Sigmoid colon (tissue), 7 donors: Measurements from ENCODE around the gene ETS1. TPM values are rescaled to one million over a fixed set of nuclear protein-coding genes. Genes with fewer than 3 reads are reported as not detected.

ENCODE experiments used
- DNase-seq: peaks from one replicate; pipeline ENCODE4 v3.0.0-alpha.2; 2019
- H3K27ac ChIP-seq, 4 donors: fragments of 200-600 bp; sonication (generic); one replicate each; pipeline ENCODE4 v1.5.1; 2016 to 2019; ENCODE audit warnings: mild to moderate bottlenecking in 1 of 4
- H3K27me3 ChIP-seq, 3 donors: fragments of 200-600 bp; sonication (generic); one replicate each; pipeline ENCODE4 v1.5.1; 2019; ENCODE audit warnings: mild to moderate bottlenecking in 1 of 3
- H3K36me3 ChIP-seq, 4 donors: fragments of 200-600 bp; sonication (generic); one replicate each; pipeline ENCODE4 v1.5.1; 2016 to 2019
- H3K4me1 ChIP-seq, 4 donors: fragments of 200-600 bp; sonication (generic); one replicate each; pipeline ENCODE4 v1.5.1; 2017 to 2019
- H3K4me3 ChIP-seq, 4 donors: fragments of 200-600 bp; sonication (generic); one replicate each; pipeline ENCODE4 v1.5.1; 2017 to 2019; ENCODE audit warnings: mild to moderate bottlenecking in 2 of 4, moderate library complexity in 1 of 4
- H3K9me3 ChIP-seq, 4 donors: fragments of 200-600 bp in 3 of 4; sonication (generic) in 3 of 4; one replicate each; pipeline versions ENCODE4 v1.5.1 to v1.6.1; 2013 to 2019
- EP300 ChIP-seq, 4 donors: sonication (generic); formaldehyde crosslinking; IDR thresholded peaks; one replicate each; pipeline ENCODE4 v1.6.1; 2017; ENCODE audit warnings: antibody characterized with exemption in 4 of 4
- POLR2A ChIP-seq, 2 donors: fragments of 450-650 bp; IDR thresholded peaks; one replicate each; pipeline ENCODE4 v1.6.1; 2016; ENCODE audit warnings: antibody characterized with exemption in 2 of 2, mild to moderate bottlenecking in 2 of 2, moderate library complexity in 2 of 2
- POLR2AphosphoS5 ChIP-seq, 4 donors: sonication (generic); formaldehyde crosslinking; IDR thresholded peaks; one replicate each; pipeline ENCODE4 v1.6.1; 2017; ENCODE audit warnings: antibody characterized with exemption in 4 of 4
- WGBS, 2 donors: extraction: QIAGEN DNeasy Blood & Tissue Kit; methylation state at CpG; one replicate each; pipeline ENCODE4 v1.1.7; 2013; 5-methylcytosine and 5-hydroxymethylcytosine counted together
- intact Hi-C: fragments of 100-400 bp; cut with DNase I; formaldehyde crosslinking; loops from one replicate; pipeline ENCODE4 v1.15.1; 2023
- polyA plus RNA-seq, 3 donors: library from polyadenylated mRNA; stranded (reverse); fragments of 200-250 nt; gene quantifications; one replicate each; pipeline ENCODE4 v1.2.3, GENCODE V29; 2013
- total RNA-seq, 4 donors: library from RNA; depleted of rRNA; stranded (reverse); fragments of >200 nt; gene quantifications; one replicate each; pipeline ENCODE4 v1.1.0, GENCODE V29; 2016
- TF ChIP-seq, protein P1 (sequence below), 4 experiments: fragments of 450-650 bp in 3 of 4; fragments of 200-600 bp in 1 of 4; IDR thresholded peaks; one replicate each; pipeline ENCODE4 v1.5.1; 2016 to 2019; ENCODE audit warnings: antibody characterized with exemption in 4 of 4, mild to moderate bottlenecking in 3 of 4, moderate library complexity in 2 of 4
- donor health status: healthy with polysubstance abuse.
- donor health status: Bipolar disorder and iron deficiency.
- donor health status: healthy.

The ETS1 gene
- total and polyA plus RNA-seq, 7 donors, result 12.5 to 122 (median 24.6) TPM

DNA sequence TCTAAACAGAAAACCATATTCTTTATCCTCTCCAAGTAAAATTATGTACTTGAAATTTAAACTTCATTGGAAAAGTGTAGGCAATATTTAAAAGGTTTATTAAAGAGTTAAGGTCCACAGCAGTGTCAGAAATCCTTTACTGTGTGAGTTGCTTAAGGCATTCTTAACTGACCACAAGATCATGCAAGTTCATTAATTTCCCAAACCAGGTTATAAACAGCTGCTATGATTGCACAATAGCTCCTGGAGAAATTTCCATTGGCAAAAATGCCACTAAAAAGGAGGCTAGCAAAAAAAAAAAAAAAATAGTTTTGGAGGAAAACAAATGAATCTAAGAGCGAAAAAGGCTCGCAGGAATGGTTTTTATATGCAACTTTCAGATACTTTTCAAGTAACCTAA lies 106.2 kb downstream of the ETS1 start:
- peak overlapping the region; percentile 25 to 68 (median 56) for H3K27ac ChIP-seq
- no peaks in the 10 kb centered on the region for H3K9me3 ChIP-seq
- peaks cover 0 to 47% (median 6%) of the 10 kb centered on the region in 4 donors for H3K4me1 ChIP-seq
- no peak for TF ChIP-seq POLR2A (IDR thresholded peaks at IDR 0.05)
- TF ChIP-seq, protein P1, sequence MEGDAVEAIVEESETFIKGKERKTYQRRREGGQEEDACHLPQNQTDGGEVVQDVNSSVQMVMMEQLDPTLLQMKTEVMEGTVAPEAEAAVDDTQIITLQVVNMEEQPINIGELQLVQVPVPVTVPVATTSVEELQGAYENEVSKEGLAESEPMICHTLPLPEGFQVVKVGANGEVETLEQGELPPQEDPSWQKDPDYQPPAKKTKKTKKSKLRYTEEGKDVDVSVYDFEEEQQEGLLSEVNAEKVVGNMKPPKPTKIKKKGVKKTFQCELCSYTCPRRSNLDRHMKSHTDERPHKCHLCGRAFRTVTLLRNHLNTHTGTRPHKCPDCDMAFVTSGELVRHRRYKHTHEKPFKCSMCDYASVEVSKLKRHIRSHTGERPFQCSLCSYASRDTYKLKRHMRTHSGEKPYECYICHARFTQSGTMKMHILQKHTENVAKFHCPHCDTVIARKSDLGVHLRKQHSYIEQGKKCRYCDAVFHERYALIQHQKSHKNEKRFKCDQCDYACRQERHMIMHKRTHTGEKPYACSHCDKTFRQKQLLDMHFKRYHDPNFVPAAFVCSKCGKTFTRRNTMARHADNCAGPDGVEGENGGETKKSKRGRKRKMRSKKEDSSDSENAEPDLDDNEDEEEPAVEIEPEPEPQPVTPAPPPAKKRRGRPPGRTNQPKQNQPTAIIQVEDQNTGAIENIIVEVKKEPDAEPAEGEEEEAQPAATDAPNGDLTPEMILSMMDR (IDR thresholded peaks at IDR 0.05), result no peak
- peak; percentile 58 to 73 (median 65) for TF ChIP-seq POLR2AphosphoS5 (IDR thresholded peaks at IDR 0.05)
- TF ChIP-seq EP300 (IDR thresholded peaks at IDR 0.05), result peak in 1 of 4 donors; percentile 40
- intact Hi-C loops, result no loop called here
- 80 to 84% methylated on average over 2 of the region's 2 CpGs for WGBS, 2 donors
- H3K27me3 ChIP-seq, result no peaks in the 10 kb centered on the region
- no peak for DNase-seq
- H3K36me3 ChIP-seq, result peaks cover 10 to 70% (median 26%) of the 10 kb centered on the region in 4 donors
- no peak overlapping the region for H3K4me3 ChIP-seq

DNA sequence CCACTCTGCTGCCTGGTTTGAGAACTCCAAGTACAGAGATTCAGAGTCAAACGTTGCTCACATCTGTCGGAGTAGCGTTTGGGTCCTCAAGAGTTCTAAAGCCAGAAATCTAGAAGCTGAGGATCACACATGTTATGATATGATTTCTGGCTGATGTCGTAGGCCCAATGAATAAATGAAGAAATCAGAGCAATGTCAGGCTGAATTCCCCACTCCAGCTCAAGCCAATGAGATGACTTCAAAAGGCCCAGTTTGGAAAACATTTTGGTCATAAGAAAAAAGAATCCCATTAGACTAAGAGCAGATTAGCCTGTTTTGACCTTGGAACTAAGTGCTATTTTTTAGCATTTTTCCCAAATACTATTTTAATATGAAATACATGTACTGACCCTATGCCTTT lies 106.7 kb downstream of the ETS1 start:
- WGBS, 2 donors, result 64 to 81% methylated on average over 4 of the region's 4 CpGs
- TF ChIP-seq, protein P1 (IDR thresholded peaks at IDR 0.05), result no peak
- TF ChIP-seq EP300 (IDR thresholded peaks at IDR 0.05), result no peak
- TF ChIP-seq POLR2A (IDR thresholded peaks at IDR 0.05), result no peak
- no peak for TF ChIP-seq POLR2AphosphoS5 (IDR thresholded peaks at IDR 0.05)
- Histone ChIP-seq H3K9me3 (no peaks in the 10 kb centered on the region), H3K4me1 (peaks cover 0 to 47% (median 6%) of the 10 kb centered on the region in 4 donors), H3K27me3 (no peaks in the 10 kb centered on the region), H3K36me3 (peaks cover 6 to 65% (median 21%) of the 10 kb centered on the region in 4 donors), H3K27ac (peak overlapping the region; percentile 25 to 68 (median 56)), H3K4me3 (no peak overlapping the region)
- no peak for DNase-seq
- intact Hi-C loops, result no loop called here

DNA sequence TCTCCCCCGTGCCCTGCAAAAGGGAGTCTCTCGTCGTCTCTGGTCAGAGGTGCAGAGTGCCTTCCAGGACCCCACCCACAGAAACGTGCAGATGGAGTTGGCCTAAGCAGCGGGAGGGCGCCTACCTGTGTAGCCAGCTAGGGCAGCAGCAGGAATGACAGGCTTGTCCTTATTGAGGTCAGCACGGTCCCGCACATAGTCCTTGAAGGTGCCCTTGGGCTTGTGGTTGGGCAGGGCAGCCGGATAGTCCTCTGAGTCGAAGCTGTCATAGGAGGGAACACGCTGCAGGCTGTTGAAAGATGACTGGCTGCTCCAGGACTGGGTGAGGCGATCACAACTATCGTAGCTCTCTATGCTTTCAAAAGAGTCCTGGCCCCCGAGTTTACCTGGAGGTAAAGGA lies 107.3 kb downstream of the ETS1 start:
- no peaks in the 10 kb centered on the region for H3K27me3 ChIP-seq
- H3K9me3 ChIP-seq, result no peaks in the 10 kb centered on the region
- peaks cover 0 to 49% (median 7%) of the 10 kb centered on the region in 4 donors for H3K4me1 ChIP-seq
- WGBS, 2 donors, result 80 to 88% methylated on average over 14 of the region's 14 CpGs
- intact Hi-C loops, result no loop called here
- TF ChIP-seq POLR2AphosphoS5 (IDR thresholded peaks at IDR 0.05) (no peak), EP300 (IDR thresholded peaks at IDR 0.05) (no peak), POLR2A (IDR thresholded peaks at IDR 0.05) (no peak)
- TF ChIP-seq, protein P1 (IDR thresholded peaks at IDR 0.05), result no peak
- H3K27ac ChIP-seq, result peak overlapping the region; percentile 10 to 68 (median 56)
- no peak overlapping the region for H3K4me3 ChIP-seq
- DNase-seq, result no peak
- peaks cover 0 to 59% (median 17%) of the 10 kb centered on the region in 4 donors for H3K36me3 ChIP-seq

DNA sequence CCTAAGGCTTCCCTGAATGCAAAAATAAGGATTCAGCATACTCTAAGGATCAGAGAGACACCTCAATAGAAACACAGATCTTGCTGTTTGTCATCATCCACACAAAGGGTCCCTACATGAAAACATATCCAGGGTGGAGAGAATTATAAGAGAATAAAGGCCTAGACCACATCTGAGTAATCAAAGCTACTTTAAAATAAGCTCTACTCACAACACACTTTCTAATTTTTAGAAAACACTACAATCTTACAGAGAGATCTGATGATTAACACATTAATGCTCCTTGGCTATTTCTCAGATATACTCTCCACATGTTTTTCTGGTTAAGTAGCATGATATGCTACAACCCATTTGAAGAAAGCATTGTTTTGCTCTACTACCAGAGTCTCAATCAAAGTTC lies 108.2 kb downstream of the ETS1 start:
- Histone ChIP-seq H3K36me3 (peaks cover 0 to 52% (median 11%) of the 10 kb centered on the region in 4 donors), H3K27me3 (no peaks in the 10 kb centered on the region), H3K27ac (peak overlapping the region in 2 of 4 donors; percentile 56 to 68), H3K4me1 (peaks cover 0 to 57% (median 16%) of the 10 kb centered on the region in 4 donors), H3K4me3 (no peak overlapping the region), H3K9me3 (no peaks in the 10 kb centered on the region)
- no peak for DNase-seq
- TF ChIP-seq POLR2A (IDR thresholded peaks at IDR 0.05) (no peak), POLR2AphosphoS5 (IDR thresholded peaks at IDR 0.05) (no peak), EP300 (IDR thresholded peaks at IDR 0.05) (no peak)
- TF ChIP-seq, protein P1 (IDR thresholded peaks at IDR 0.05), result no peak
- intact Hi-C loops, result no loop called here

DNA sequence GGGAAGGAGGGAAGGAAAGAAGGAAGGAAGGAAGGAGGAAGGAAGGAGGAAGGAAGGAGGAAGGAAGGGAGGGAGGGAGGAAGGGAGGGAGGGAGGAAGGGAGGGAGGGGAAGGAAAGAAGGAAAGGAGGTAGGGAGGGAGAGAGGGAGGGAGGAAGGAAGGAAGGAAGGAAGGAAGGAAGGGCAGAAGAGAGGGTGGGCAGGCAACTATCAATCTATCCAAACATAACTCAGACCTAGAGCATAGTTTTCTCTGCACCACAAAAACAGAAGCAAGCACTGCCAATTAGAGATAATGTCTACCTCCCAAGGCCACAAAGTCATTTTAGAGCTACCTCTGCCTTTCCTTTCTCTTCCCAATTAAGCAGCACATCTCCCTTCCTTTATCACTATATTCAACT lies 109.1 kb downstream of the ETS1 start:
- intact Hi-C loops, result no loop called here
- H3K4me3 ChIP-seq, result no peak overlapping the region
- H3K27ac ChIP-seq, result no peak overlapping the region
- TF ChIP-seq, protein P1 (IDR thresholded peaks at IDR 0.05), result no peak
- TF ChIP-seq POLR2AphosphoS5 (IDR thresholded peaks at IDR 0.05), result no peak
- TF ChIP-seq EP300 (IDR thresholded peaks at IDR 0.05), result no peak
- TF ChIP-seq POLR2A (IDR thresholded peaks at IDR 0.05), result no peak
- DNase-seq, result no peak
- H3K36me3 ChIP-seq, result peaks cover 0 to 48% (median 7%) of the 10 kb centered on the region in 4 donors
- no peaks in the 10 kb centered on the region for H3K27me3 ChIP-seq
- no peaks in the 10 kb centered on the region for H3K9me3 ChIP-seq
- H3K4me1 ChIP-seq, result peaks cover 0 to 57% (median 24%) of the 10 kb centered on the region in 4 donors
